Omental fat pad (tissue), 4 donors: ENCODE results near the gene ARMC8. TPM values are rescaled to one million over a fixed set of nuclear protein-coding genes. Genes with fewer than 3 reads are reported as not detected.

Experiments
- ATAC-seq: fragments of 150-250 bp; one replicate; pipeline ENCODE4 v1.9.1; 2016; ENCODE audit warnings: mild to moderate bottlenecking, moderate library complexity; ENCODE audit not compliant: low FRiP score
- DNase-seq: peaks from one replicate; pipeline ENCODE4 v3.0.0-alpha.2; 2019; ENCODE audit warnings: low spot score
- CTCF ChIP-seq, 3 donors: fragments of 450-650 bp; IDR thresholded peaks; one replicate each; pipeline ENCODE4 v1.5.1; 2016 to 2017; ENCODE audit warnings: antibody characterized with exemption in 3 of 3, mild to moderate bottlenecking in 3 of 3, moderate library complexity in 2 of 3
- total RNA-seq, 4 donors: library from RNA; depleted of rRNA; stranded (reverse); fragments of >200 nt; gene quantifications; one replicate each; pipeline ENCODE4 v1.1.0, GENCODE V29; 2016

The ARMC8 gene
- total RNA-seq, 4 donors from 2014 or later, result 61.5 to 121 (median 95.3) TPM

DNA sequence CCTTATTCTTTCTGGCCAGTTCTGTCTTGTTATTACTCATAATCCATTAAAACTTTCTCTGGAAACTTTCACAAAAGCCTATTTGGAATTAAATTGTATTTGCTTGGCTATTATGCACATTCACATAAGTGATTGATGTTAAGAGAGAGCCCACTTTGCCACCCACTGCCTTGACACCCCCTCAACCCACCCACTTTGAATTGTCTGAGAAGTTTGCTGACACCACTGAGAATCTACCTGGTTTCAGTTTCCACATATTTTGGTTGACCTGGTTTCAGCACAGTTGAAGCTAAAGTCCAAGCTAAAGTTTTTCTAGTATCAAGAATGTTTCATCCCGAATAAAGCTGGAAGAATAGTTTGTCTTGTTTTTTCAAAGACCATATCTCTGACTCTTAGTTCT is 70.9 kb downstream of the ARMC8 start:
- ATAC-seq (no peak), DNase-seq (no peak)
- TF ChIP-seq CTCF (IDR thresholded peaks at IDR 0.05), result no peak

DNA sequence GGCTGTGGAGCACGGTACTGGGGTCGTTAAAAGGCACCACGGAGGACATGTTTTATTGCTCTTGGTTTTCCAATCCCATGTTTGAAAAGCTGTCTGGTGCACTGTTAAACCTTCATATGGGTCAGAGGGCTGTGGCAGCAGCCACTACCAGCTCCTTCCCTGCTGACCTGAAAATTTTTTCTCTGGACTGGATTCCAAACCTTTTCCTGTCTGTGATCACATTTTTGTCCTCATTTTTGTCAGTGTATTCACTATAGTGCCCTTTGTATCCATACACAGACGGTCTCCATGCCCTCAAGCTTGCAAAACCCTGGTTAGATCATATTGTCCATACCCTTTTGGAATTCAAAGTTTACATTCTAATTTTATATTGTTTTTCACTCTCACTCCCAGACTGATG is 72.0 kb downstream of the ARMC8 start:
- no peak for ATAC-seq
- TF ChIP-seq CTCF (IDR thresholded peaks at IDR 0.05), result no peak
- no peak for DNase-seq

DNA sequence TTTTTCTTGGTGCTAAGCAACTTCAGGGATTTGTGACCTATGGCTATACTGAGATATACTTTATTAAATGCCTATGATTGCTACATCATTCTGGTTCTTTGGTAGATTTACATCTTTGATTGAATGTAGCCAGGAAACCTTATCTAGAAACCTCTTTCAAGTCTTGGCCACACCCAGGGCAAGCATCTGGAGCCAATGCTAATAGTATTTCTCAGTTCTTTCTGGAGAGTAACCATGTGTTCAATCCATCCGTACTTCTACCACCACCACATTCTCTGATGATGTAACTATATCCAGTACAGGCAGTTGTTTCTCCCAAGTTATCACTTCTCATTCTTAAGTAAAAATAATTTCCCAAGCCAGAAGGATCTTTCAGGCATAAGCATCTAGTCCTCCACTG is 73.5 kb downstream of the ARMC8 start:
- DNase-seq (no peak), ATAC-seq (no peak)
- no peak for TF ChIP-seq CTCF (IDR thresholded peaks at IDR 0.05)

GRCh38 chr3:138263104-138263503 is 76.0 kb downstream of the ARMC8 start:
- TF ChIP-seq CTCF (IDR thresholded peaks at IDR 0.05), result no peak

DNA sequence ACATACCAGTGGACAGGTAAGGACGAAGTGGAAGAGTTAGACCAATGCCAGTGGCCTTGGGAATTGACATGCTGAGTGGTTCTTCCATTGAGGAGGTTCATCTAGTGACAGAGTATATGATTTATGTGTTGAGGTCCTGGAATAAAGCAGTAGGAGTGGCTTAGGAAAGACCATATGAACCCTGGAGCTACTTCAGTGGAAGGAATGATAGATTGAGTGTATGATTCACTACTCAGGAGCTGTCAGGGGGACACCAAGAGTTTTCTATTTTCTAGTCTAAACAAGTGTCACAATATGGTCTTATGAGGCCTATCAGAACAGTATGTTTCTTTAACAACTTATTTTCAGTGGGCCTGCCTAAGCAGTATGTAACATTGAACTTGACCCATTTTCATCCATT is 78.6 kb downstream of the ARMC8 start:
- no peak for DNase-seq
- no peak for ATAC-seq
- TF ChIP-seq CTCF (IDR thresholded peaks at IDR 0.05), result no peak

More at GRCh38 chr3:138263104-138263503, 76.0 kb downstream of the ARMC8 start:
- ATAC-seq, result no peak
- DNase-seq, result no peak

GRCh38 chr3:138267083-138267482 is 80.0 kb downstream of the ARMC8 start:
- no peak for TF ChIP-seq CTCF (IDR thresholded peaks at IDR 0.05)
- DNase-seq, result no peak
- ATAC-seq, result no peak

DNA sequence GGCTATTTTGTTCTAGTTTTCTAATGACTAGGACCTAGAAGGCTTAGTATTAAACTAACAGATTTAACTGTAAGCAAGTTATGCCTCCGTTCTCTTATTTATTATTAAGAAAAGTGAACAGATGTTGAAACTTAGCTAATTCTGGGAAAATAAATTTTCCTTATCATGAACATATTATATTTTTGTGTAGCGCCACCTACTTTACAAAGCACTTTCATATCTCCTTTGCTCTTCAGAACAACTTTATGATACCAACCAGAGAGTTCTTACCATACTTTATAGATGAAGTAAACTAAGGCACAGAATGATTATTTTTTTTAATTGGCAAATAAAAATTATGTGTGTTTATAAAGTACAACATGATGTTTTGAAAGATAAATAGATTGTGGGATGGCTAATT is 83.1 kb downstream of the ARMC8 start:
- TF ChIP-seq CTCF (IDR thresholded peaks at IDR 0.05), result no peak
- ATAC-seq, result no peak
- no peak for DNase-seq
